Transverse colon (tissue), 4 donors: ENCODE measurements around the gene RAB24.

ENCODE experiments used
- EP300 ChIP-seq: sonication (generic); formaldehyde crosslinking; IDR thresholded peaks from one replicate; pipeline ENCODE4 v1.6.1; 2017; ENCODE audit warnings: antibody characterized with exemption, low read depth
- POLR2A ChIP-seq: fragments of 450-650 bp; IDR thresholded peaks from one replicate; pipeline ENCODE4 v1.6.1; 2016; ENCODE audit warnings: antibody characterized with exemption, mild to moderate bottlenecking, moderate library complexity
- POLR2AphosphoS5 ChIP-seq, 3 donors: sonication (generic); formaldehyde crosslinking; IDR thresholded peaks; one replicate each; pipeline ENCODE4 v1.6.1; 2016; ENCODE audit warnings: antibody characterized with exemption in 3 of 3
- TF ChIP-seq, protein P1 (sequence below), 5 experiments: fragments of 200-600 bp in 3 of 5; fragments of 450-650 bp in 2 of 5; sonication (generic) in 3 of 5; IDR thresholded peaks; 1 replicate in 2 of 5; 2 replicates in 3 of 5; pipeline ENCODE4 v1.5.1; 2016 to 2017; ENCODE audit warnings: antibody characterized with exemption in 5 of 5, inconsistent platforms in 3 of 5, mild to moderate bottlenecking in 2 of 5, moderate library complexity in 1 of 5

DNA sequence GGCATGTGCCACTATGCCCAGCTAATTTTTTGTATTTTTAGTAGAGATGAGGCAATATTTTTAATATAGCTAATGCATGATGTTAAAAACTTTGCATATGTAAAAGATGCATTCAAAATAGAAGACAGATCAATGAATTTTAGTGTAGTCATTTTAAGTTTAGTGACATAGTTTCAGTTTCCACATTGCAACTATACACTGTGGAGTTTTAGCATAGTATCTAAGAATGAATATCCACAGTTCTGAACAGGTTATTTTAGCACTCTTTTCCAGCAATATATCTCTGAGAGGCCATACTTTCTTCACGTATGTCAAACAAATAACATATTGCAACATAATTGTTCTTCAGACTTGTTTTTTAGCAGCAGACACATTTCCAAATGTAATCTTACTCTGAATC, 39.3 kb downstream of the RAB24 start:
- TF ChIP-seq, protein P1, sequence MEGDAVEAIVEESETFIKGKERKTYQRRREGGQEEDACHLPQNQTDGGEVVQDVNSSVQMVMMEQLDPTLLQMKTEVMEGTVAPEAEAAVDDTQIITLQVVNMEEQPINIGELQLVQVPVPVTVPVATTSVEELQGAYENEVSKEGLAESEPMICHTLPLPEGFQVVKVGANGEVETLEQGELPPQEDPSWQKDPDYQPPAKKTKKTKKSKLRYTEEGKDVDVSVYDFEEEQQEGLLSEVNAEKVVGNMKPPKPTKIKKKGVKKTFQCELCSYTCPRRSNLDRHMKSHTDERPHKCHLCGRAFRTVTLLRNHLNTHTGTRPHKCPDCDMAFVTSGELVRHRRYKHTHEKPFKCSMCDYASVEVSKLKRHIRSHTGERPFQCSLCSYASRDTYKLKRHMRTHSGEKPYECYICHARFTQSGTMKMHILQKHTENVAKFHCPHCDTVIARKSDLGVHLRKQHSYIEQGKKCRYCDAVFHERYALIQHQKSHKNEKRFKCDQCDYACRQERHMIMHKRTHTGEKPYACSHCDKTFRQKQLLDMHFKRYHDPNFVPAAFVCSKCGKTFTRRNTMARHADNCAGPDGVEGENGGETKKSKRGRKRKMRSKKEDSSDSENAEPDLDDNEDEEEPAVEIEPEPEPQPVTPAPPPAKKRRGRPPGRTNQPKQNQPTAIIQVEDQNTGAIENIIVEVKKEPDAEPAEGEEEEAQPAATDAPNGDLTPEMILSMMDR (IDR thresholded peaks at IDR 0.05) = no peak
- TF ChIP-seq POLR2AphosphoS5 (IDR thresholded peaks at IDR 0.05) (no peak), POLR2A (no peak), EP300 (no peak)
